BJ (cell line): ENCODE data around the gene TRAP1. TPM values are rescaled to one million over a fixed set of nuclear protein-coding genes. Genes with fewer than 3 reads are reported as not detected.
A peak's percentile ranks its signal among the peaks of the same experiment; 100 is the strongest.

Experiments used
- CTCF ChIA-PET: fragments of 350-600 bp; formaldehyde crosslinking; extraction: SDS; loops from one replicate; lab custom pipeline; 2021; ENCODE audit warnings: antibody characterized with exemption, inconsistent platforms; lab: Yijun Ruan, JAX
- POLR2A ChIA-PET: fragments of 300-600 bp; sonication (Branson Sonifier 250); formaldehyde crosslinking; extraction: SDS; loops from one replicate; lab custom pipeline; 2021; ENCODE audit warnings: antibody characterized with exemption; lab: Charles Lee
- DNase-seq: peaks from one replicate; pipeline ENCODE4 v3.0.0-alpha.2; 2011; ENCODE audit warnings: low read depth
- H3K27me3 ChIP-seq: 2 replicates; pipeline ENCODE4 v1.6.0; 2011; ENCODE audit warnings: low read length; ENCODE audit not compliant: control insufficient read depth, insufficient read depth
- H3K36me3 ChIP-seq: 2 replicates; pipeline ENCODE4 v1.5.1; 2011; ENCODE audit warnings: low read length; ENCODE audit not compliant: control insufficient read depth, insufficient read depth
- H3K4me3 ChIP-seq: 2 replicates; pipeline ENCODE4 v1.5.1; 2011; ENCODE audit warnings: low read depth, mild to moderate bottlenecking, control low read depth, low read length
- CTCF ChIP-seq: IDR thresholded peaks from 2 replicates; pipeline ENCODE4 v1.5.1; 2011; ENCODE audit warnings: low read depth, mild to moderate bottlenecking, control low read depth, inconsistent platforms, low read length, moderate library complexity; ENCODE audit not compliant: insufficient read depth
- polyA plus RNA-seq: library from polyadenylated mRNA; depleted of rRNA; stranded (reverse); fragments of >200 nt; gene quantifications from 2 replicates; pipeline ENCODE4 v1.2.3, GENCODE V29; 2011

The TRAP1 gene
- polyA plus RNA-seq, 1 experiment, result 112 TPM

GRCh38 chr16:3690470-3690928 is 26.8 kb downstream of the TRAP1 start:
- ChIA-PET POLR2A (interaction anchor here (1.2 kb wide), 1 partner anchor 10 kb away, joined by 3 read pairs; no protein-coding TSS in a partner anchor), CTCF (interaction anchor here (0.5 to 2.4 kb wide), 22 partner anchors 9 to 593 kb away, joined by 3 to 20 read pairs (median 3); partner anchors contain the start of genes CREBBP and TRAP1)
- Histone ChIP-seq H3K4me3 (peak overlapping the region; percentile 14), H3K36me3 (peaks cover 9% of the 10 kb centered on the region; the same call in 1 of the 2 replicates), H3K27me3 (no peaks in the 10 kb centered on the region)
- TF ChIP-seq CTCF, result peak; percentile 92
- peak; percentile 91 for DNase-seq

GRCh38 chr16:3689731-3690130 is 27.6 kb downstream of the TRAP1 start:
- POLR2A ChIA-PET, result no interaction called here
- no peak for TF ChIP-seq CTCF
- peak; percentile 16 for DNase-seq
- Histone ChIP-seq H3K4me3 (no peak overlapping the region), H3K27me3 (no peaks in the 10 kb centered on the region), H3K36me3 (peaks cover 11% of the 10 kb centered on the region; the same call in 1 of the 2 replicates)
- CTCF ChIA-PET, result interaction anchor here (0.5 to 2.4 kb wide), 20 partner anchors 9 to 594 kb away, joined by 3 to 20 read pairs (median 3); partner anchors contain the start of genes CREBBP and TRAP1

GRCh38 chr16:3687792-3688191 is 29.5 kb downstream of the TRAP1 start:
- ChIA-PET CTCF (interaction anchor here (0.6 kb wide), 1 partner anchor 78 kb away, joined by 3 read pairs; no protein-coding TSS in a partner anchor), POLR2A (no interaction called here)
- no peak for DNase-seq
- Histone ChIP-seq H3K36me3 (peaks cover 11% of the 10 kb centered on the region; the same call in 1 of the 2 replicates), H3K4me3 (no peak overlapping the region), H3K27me3 (no peaks in the 10 kb centered on the region)
- no peak for TF ChIP-seq CTCF

- Histone ChIP-seq H3K4me3 (no peak overlapping the region), H3K27me3 (no peaks in the 10 kb centered on the region), H3K36me3 (peaks cover 11% of the 10 kb centered on the region; the same call in 1 of the 2 replicates)
- POLR2A ChIA-PET, result no interaction called here
- no peak for TF ChIP-seq CTCF
- CTCF ChIA-PET, result no interaction called here
- no peak for DNase-seq
Observed at GRCh38 chr16:3687021-3687420, 30.3 kb downstream of the TRAP1 start.

- POLR2A ChIA-PET, result no interaction called here
- Histone ChIP-seq H3K27me3 (no peaks in the 10 kb centered on the region), H3K4me3 (no peak overlapping the region), H3K36me3 (peaks cover 13% of the 10 kb centered on the region)
- no peak for TF ChIP-seq CTCF
- DNase-seq, result no peak
- CTCF ChIA-PET, result interaction anchor here (0.5 to 2.8 kb wide), 2 partner anchors 9 to 671 kb away, joined by 3 to 8 read pairs; no protein-coding TSS in a partner anchor
Observed at GRCh38 chr16:3681206-3681605, 36.1 kb downstream of the TRAP1 start.
